Hippocampal formation (tissue), 2 donors: ENCODE measurements around the gene AUP1.
A peak's percentile ranks its signal among the peaks of the same experiment; 100 is the strongest.
"Not testable (repeated sequence)": the region's sequence is repeated elsewhere in the genome, so short reads cannot be mapped to it uniquely, and the experiment has no call there.

ENCODE experiments used
- DNase-seq, 2 donors: peaks; one replicate each; lab custom pipeline; 2025; lab: John Stamatoyannopoulos, UW

The AUP1 gene

GRCh38 chr2:74498500-74499266, 30.8 kb downstream of the AUP1 start:
- DNase-seq: no peak

DNA sequence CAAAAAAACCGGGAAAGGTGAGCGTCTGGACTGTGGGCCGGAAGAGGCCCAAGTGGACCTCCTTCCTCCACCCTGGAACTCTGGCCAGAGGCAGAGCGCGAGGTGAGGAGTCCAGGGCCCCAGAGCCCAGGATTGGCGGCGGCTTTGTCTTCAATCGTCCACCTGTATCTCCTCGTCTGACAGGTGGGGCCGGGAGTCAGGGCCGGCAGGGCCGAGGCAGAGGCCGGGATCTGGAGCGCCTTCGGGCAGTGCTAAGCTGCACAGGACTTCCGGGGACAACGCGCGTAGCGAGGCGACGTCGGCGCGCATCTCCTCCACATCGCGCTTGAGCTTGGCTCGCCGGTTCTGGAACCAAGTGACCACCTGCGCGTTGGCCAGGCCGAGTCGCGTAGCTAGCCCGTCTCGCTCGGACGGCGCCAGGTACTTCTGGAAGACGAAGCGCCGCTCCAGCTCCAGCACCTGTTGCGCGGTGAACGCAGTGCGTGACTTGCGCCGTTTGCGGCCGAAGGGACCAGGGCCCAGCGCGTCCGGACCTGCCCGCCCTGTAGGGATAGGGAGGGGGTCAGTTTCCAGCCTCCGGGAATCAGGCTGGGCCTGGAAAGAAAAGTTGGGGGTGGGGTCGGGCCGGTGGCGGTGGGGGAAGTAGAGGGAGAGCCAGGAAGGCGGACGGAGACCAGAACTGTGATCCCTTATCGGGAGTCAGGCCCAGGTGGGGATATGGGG, 31.6 kb downstream of the AUP1 start:
- DNase-seq: no peak

DNA sequence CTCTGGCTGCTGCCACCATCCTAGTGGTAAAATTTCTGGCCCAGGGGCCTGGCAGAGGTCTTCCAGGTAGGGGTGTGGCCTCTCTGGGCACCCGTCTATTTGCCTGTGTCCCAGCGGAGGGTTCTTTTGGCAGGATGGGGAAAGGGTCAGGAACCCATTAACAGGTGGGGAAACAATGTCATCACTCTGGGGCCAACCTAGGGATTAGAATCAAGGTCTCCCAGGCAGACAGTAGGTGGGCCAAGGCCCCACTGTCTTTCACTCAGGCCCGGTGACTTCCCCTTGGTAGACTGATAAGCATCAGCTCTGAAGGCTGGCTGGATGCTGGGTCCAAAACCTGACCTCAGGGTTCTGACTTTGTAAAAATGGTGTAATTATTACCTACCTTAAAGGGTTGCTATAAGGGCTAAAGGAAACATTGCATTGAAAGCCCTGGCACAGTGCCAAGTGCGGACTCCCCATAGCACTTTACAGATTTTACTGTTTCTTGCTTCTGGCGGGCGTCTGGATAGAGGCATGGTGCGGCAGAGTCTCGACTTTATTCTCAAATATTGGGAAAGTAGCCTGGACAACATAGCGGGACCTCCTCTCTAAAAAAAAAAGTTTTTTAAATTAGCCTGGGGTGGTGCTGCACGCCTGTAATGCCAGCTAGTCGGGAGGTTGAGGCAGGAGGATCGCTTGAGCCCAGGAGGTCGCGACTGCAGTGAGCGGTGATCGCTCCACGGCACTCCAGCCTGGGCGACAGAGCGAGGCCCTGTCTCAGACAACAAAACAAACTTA, 32.3 kb downstream of the AUP1 start:
- no peak for DNase-seq

GRCh38 chr2:74495440-74495839, 34.1 kb downstream of the AUP1 start:
- no peak for DNase-seq

- no peak for DNase-seq
Measured at GRCh38 chr2:74493546-74493945, 36.0 kb downstream of the AUP1 start.

GRCh38 chr2:74491648-74492544, 37.6 kb downstream of the AUP1 start:
- no peak for DNase-seq

DNA sequence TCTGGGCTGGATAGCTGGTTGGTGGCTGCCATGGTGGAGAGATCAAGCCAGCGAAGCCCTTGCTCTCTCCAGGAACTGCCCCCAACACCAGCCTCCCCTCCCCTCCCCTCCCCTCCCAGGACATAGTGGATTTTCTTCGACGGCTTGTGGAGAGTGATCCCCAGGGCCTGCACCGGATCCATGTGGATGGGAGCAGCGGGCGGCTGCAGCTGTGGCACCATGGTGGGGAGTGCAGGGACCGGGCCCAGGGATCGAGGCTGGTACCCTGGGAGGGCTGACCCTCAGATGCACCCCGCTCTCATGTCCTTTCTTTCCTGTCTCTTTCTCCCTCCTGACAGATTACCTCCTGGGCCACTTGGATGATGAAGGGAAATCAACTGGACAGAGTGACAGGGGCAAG, 39.6 kb downstream of the AUP1 start:
- no peak for DNase-seq

GRCh38 chr2:74488643-74489481, 40.6 kb downstream of the AUP1 start:
- no peak for DNase-seq

- DNase-seq: no peak
Measured at GRCh38 chr2:74486141-74486540, 43.4 kb downstream of the AUP1 start.

DNA sequence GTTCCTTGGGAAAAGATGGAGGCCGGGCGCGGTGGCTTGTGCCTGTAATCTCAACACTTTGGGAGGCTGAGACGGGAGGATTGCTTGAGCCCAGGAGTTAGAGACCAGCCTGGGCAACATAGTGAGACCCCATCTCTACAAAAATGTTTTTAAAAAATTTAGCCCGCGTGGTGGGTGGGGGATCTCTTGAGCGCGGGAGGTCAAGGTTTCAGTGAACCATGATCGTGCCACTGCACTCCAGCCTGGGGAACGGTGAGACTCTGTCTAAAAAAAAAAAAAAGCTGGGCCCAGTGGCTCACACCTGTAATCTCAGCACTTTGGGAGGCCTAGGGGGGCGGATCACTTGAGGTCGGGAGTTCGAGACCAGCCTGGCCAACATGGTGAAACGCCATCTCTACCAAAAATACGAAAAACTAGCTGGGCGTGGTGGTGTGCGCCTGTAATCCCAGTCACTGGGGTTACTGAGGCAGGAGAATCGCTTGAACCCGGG, 45.8 kb downstream of the AUP1 start:
- DNase-seq: not testable (repeated sequence)

DNA sequence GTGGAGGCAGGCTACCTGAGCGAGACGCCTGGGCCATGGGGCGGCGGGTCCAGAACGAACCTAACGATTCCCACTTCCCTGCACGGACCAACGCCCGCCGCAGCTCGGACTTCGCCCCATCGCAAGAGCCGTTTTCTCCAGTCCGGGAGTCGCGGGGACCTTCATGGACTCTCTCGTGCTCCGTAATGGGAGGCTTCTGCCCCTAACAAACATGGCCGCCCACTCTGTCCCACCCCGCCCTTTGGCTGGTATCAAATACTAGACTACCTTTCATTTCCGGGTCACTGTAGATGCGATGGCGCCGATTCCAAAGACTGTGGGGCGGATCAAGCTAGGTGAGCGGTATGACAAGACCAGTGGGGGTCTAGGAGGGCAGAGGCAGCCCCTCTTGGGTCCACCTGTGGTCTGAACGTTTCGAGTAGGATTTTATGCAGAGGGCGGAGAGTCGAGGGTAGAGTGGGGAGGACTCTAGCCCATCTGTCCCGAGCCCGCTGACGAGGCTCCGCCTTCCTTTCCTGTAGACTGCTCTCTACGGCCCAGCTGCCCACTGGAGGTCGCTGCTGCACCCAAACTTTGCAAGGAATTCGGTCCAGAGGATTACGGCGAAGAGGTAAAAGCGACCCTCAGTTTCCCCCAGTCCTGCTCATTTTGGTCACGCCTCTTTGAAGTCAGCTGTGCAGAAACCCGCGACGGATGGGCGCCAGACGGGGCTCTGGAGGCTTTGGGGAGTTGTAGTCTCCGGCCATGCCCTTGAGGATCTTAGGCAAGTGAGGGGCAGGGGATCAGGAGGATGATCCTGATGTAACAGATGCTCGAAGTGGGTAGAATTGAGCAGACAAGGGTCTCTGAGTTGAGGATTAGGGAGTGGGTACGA, 46.5 kb downstream of the AUP1 start, which contains the start of the genes CCDC142 and TTC31:
Gene CCDC142, minus strand, starts transcription at position 198 of the 874 bp plus-strand sequence. Its CDS starts 161 bp downstream, at position 37.
Gene TTC31, plus strand, starts transcription at position 281 of the 874 bp plus-strand sequence. Its CDS starts 15 bp downstream, at position 296.
- DNase-seq: peak; percentile 94 to 98

DNA sequence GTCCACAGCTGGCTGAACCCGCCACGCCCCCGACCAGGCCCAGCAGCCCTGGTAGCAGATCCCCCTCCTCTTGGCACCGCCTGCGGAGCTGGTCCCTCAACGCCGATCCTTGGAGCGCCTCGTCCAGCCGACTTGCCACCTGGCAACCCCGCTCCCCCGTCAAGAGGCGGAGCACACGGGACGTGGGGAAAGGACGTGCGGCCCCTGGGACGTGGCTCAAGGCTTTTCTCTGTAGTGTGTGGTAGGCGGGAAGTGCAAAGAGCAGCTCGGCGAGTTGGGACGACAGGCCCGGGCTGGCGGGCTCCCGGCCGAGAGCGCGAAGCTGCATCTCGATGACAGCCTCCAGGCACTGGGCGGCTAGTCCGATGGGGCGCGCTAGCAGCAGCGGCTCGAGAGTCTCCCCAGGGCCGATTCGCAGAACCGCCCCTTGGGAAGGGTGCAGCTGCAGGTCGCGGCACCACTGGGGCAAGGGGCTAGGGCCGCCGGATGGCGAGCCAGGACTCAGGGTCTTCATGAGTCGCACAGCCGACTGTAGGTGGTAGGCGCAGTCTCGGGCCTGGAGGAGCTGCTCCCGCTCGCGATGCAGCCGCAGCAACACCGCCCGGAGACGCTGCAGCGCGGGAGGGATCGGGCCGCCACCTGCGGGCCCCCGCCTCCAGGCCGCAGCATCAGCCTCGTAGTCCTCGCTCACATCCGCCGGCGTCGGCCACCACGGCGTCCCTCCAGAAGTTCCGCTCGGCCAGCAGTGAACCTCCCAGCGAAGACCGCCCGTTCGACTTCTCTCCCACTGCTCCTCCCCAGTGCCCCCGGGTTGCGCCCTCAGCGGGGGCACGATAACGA, 47.3 kb downstream of the AUP1 start:
- no peak for DNase-seq

DNA sequence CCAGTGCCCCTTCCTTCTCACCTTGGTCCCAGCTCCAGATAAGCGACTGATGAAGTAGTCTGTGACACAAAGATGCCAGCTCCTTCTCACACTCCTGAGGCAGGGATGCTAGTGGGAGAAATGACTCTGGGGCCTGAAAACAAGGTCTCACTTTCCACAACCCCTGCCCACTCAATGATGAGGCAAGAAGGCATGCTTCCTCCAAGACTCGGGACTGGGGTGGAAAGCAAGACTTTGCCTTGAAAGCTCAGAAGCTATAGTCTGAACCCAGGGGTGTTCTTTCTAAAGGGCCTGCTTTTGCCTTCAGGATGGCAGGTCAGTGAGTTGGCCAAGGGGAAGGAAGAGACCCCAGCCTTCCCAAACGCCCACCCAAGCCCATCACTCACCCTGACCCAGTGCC, 48.1 kb downstream of the AUP1 start:
- no peak for DNase-seq
